HL-60 (cell line): ENCODE data around the gene SLC12A7.

Experiments used
- DNase-seq, 2 experiments: peaks; one replicate each; pipeline ENCODE4 v3.0.0-alpha.2; 2010 to 2020; ENCODE audit warnings: low read depth in 1 of 2, low spot score in 1 of 2
- H3K27ac ChIP-seq: fragments of 250-450 bp; sonication (Bioruptor Pico); replicated peaks from 2 replicates; pipeline ENCODE4 v1.5.1; 2020; ENCODE audit warnings: mild to moderate bottlenecking, moderate library complexity
- H3K27me3 ChIP-seq: fragments of 250-450 bp; sonication (Bioruptor Pico); 2 replicates; pipeline ENCODE4 v1.5.1; 2021; ENCODE audit warnings: mild to moderate bottlenecking, moderate library complexity; ENCODE audit not compliant: insufficient read depth, poor library complexity, severe bottlenecking
- H3K4me3 ChIP-seq: replicated peaks from 2 replicates; pipeline ENCODE4 v1.5.1; 2011; ENCODE audit warnings: mild to moderate bottlenecking, control low read depth, low read length; ENCODE audit not compliant: insufficient read depth
- GABPA ChIP-seq: IDR thresholded peaks from 2 replicates; pipeline ENCODE4 v1.6.1; 2012; ENCODE audit warnings: low read depth
- POLR2AphosphoS5 ChIP-seq: IDR thresholded peaks from 2 replicates; pipeline ENCODE4 v1.6.1; 2012; ENCODE audit warnings: low read depth
- SPI1 ChIP-seq: IDR thresholded peaks from 2 replicates; pipeline ENCODE4 v1.6.1; 2012; ENCODE audit warnings: low read depth, mild to moderate bottlenecking, borderline replicate concordance
- TF ChIP-seq, protein P1 (sequence below): IDR thresholded peaks from 2 replicates; pipeline ENCODE4 v1.6.1; 2012; ENCODE audit warnings: low read depth; ENCODE audit not compliant: insufficient replicate concordance
- TF ChIP-seq, protein P2 (sequence below): IDR thresholded peaks from one replicate; pipeline ENCODE4 v1.5.1; 2011; ENCODE audit warnings: low read length, control low read depth, inconsistent platforms; ENCODE audit not compliant: insufficient read depth

Gene SLC12A7

DNA sequence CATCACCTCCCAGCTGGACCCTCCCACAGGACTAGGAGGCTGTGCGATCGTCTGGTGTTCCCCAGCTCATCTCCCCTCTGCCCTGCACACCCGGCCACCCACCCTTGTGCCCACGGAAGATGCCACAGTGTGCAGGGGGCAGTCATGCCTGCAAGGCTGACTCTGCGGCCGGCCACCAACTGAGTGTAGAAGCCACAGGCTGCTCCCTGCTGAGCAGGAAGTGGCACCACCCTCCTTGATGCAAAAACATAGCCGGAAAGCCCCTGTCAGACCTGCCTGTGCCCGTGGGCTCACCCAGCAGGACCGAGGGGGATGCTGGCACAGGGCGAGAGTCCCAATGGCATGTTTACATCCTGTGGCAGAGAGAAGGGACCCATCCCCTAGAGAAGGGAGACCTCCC, 40.3 kb upstream of the SLC12A7 start:
- Histone ChIP-seq H3K27me3 (peaks cover 23% of the 10 kb centered on the region), H3K27ac (no peak overlapping the region), H3K4me3 (no peak overlapping the region)
- TF ChIP-seq GABPA (no peak), POLR2AphosphoS5 (no peak), SPI1 (no peak)
- TF ChIP-seq, protein P1, sequence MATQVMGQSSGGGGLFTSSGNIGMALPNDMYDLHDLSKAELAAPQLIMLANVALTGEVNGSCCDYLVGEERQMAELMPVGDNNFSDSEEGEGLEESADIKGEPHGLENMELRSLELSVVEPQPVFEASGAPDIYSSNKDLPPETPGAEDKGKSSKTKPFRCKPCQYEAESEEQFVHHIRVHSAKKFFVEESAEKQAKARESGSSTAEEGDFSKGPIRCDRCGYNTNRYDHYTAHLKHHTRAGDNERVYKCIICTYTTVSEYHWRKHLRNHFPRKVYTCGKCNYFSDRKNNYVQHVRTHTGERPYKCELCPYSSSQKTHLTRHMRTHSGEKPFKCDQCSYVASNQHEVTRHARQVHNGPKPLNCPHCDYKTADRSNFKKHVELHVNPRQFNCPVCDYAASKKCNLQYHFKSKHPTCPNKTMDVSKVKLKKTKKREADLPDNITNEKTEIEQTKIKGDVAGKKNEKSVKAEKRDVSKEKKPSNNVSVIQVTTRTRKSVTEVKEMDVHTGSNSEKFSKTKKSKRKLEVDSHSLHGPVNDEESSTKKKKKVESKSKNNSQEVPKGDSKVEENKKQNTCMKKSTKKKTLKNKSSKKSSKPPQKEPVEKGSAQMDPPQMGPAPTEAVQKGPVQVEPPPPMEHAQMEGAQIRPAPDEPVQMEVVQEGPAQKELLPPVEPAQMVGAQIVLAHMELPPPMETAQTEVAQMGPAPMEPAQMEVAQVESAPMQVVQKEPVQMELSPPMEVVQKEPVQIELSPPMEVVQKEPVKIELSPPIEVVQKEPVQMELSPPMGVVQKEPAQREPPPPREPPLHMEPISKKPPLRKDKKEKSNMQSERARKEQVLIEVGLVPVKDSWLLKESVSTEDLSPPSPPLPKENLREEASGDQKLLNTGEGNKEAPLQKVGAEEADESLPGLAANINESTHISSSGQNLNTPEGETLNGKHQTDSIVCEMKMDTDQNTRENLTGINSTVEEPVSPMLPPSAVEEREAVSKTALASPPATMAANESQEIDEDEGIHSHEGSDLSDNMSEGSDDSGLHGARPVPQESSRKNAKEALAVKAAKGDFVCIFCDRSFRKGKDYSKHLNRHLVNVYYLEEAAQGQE, result no peak
- TF ChIP-seq, protein P2, sequence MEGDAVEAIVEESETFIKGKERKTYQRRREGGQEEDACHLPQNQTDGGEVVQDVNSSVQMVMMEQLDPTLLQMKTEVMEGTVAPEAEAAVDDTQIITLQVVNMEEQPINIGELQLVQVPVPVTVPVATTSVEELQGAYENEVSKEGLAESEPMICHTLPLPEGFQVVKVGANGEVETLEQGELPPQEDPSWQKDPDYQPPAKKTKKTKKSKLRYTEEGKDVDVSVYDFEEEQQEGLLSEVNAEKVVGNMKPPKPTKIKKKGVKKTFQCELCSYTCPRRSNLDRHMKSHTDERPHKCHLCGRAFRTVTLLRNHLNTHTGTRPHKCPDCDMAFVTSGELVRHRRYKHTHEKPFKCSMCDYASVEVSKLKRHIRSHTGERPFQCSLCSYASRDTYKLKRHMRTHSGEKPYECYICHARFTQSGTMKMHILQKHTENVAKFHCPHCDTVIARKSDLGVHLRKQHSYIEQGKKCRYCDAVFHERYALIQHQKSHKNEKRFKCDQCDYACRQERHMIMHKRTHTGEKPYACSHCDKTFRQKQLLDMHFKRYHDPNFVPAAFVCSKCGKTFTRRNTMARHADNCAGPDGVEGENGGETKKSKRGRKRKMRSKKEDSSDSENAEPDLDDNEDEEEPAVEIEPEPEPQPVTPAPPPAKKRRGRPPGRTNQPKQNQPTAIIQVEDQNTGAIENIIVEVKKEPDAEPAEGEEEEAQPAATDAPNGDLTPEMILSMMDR, result no peak
- DNase-seq, result no peak

DNA sequence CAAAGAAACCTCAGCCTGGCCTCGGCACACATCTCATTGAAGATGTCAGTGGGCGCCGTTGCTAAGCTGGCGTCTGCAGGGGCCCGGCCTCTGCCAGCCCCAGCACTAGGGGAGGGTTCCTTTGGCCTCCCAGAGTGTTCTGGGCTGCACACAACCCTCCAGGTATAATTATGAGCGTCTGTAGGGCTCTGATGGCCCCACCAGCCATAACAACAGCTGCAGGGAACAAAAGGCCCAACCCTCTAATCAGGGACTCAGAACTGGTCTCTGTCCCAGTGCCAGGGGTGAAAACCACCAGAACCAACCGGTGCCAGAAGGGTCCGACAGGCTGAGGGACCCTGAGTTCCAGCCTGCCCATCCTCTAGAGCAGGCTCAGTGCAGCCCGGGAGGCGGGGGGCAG, 39.5 kb upstream of the SLC12A7 start:
- Histone ChIP-seq H3K4me3 (no peak overlapping the region), H3K27ac (no peak overlapping the region), H3K27me3 (peaks cover 17% of the 10 kb centered on the region)
- TF ChIP-seq, protein P1, result no peak
- no peak for TF ChIP-seq GABPA
- TF ChIP-seq POLR2AphosphoS5, result no peak
- TF ChIP-seq SPI1, result no peak
- TF ChIP-seq, protein P2, result no peak
- DNase-seq, result no peak

DNA sequence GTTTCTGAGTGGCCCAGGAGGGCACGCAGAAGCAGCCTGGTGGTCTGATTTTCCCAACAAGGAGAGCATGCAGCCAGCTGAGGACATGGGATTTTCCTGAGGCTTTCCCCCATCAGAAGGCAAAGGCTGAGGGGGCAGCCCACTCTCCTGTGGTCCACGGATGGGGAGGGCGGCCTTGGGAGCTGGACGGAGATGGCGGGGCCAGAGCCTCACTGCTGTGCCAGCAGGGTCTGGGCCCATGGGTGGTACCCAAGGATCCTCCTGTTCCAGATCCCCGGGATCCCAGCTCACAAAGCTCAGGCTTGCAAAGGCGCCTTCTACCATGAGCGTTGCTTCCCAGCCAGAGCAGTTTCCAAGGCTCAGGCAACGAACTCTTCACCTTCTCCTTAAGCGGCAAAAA, 39.0 kb upstream of the SLC12A7 start:
- H3K27ac ChIP-seq, result no peak overlapping the region
- peaks cover 13% of the 10 kb centered on the region for H3K27me3 ChIP-seq
- H3K4me3 ChIP-seq, result no peak overlapping the region
- no peak for DNase-seq
- TF ChIP-seq SPI1 (no peak), GABPA (no peak), POLR2AphosphoS5 (no peak)
- TF ChIP-seq, protein P2, result no peak
- TF ChIP-seq, protein P1, result no peak
